Caki2 (cell line): ENCODE results near the gene TF. TPM values are rescaled to one million over a fixed set of nuclear protein-coding genes. Genes with fewer than 3 reads are reported as not detected.
"Not testable (repeated sequence)": the region's sequence is repeated elsewhere in the genome, so short reads cannot be mapped to it uniquely, and the experiment has no call there.

Source experiments
- DNase-seq: peaks from one replicate; pipeline ENCODE4 v3.0.0-alpha.2; 2015; ENCODE audit warnings: low read depth
- in situ Hi-C: cut with HindIII; loops from 2 replicates; pipeline ENCODE4 v1.10.0; 2016; ENCODE audit warnings: low sequenced_read_pairs, low pct_unique_long_range_greater_than_20kb, mixed read lengths
- total RNA-seq: library from RNA; depleted of rRNA; stranded (reverse); fragments of >200 nt; shearing (Covaris generic); gene quantifications from 2 replicates; pipeline ENCODE4 v1.2.3, GENCODE V29; 2014; ENCODE audit warnings: low replicate concordance

The TF gene
- total RNA-seq, 1 experiment from 2014 or later, result not detected

DNA sequence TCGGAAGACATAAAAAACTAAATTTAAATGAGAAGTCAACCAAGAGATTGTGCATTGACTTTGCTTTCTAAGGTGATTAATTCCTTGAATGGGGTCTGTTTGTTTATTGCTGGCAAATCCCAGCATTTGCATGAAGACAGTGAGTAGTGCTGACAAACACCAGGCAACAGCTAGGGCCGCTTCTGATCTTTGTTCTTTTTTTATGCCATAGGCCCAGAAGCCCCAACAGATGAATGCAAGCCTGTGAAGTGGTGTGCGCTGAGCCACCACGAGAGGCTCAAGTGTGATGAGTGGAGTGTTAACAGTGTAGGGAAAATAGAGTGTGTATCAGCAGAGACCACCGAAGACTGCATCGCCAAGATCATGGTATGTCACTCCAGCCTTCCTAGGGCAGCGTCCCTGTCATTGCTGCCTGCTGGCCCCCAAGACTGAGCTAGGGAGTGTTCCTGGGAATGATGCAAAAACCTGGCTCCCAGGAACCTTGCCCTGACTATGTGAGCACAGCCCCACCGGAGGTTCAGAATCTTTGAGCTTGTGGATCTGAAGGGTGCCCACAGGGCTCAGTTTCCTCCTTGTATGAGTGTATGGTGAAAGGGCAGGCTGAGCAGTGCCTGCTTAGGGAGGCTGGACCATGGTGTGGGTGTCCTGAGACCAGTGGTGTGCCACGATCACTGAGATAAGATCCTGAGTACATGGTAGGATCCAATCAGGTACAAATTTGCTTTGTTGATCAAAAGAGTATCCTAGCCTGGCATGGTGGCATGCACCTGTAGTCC lies 13.0 kb downstream of the TF start:
- no peak for DNase-seq
- in situ Hi-C loops, result no loop called here

GRCh38 chr3:133759740-133760305 lies 13.6 kb downstream of the TF start:
- in situ Hi-C loops, result no loop called here
- no peak for DNase-seq

- DNase-seq, result no peak
- in situ Hi-C loops, result no loop called here
Observed at GRCh38 chr3:133760916-133761315, 14.7 kb downstream of the TF start.

- no peak for DNase-seq
- in situ Hi-C loops, result no loop called here
Observed at GRCh38 chr3:133761605-133762484, 15.7 kb downstream of the TF start.

- in situ Hi-C loops, result no loop called here
- no peak for DNase-seq
Observed at GRCh38 chr3:133762539-133762938, 16.3 kb downstream of the TF start.

DNA sequence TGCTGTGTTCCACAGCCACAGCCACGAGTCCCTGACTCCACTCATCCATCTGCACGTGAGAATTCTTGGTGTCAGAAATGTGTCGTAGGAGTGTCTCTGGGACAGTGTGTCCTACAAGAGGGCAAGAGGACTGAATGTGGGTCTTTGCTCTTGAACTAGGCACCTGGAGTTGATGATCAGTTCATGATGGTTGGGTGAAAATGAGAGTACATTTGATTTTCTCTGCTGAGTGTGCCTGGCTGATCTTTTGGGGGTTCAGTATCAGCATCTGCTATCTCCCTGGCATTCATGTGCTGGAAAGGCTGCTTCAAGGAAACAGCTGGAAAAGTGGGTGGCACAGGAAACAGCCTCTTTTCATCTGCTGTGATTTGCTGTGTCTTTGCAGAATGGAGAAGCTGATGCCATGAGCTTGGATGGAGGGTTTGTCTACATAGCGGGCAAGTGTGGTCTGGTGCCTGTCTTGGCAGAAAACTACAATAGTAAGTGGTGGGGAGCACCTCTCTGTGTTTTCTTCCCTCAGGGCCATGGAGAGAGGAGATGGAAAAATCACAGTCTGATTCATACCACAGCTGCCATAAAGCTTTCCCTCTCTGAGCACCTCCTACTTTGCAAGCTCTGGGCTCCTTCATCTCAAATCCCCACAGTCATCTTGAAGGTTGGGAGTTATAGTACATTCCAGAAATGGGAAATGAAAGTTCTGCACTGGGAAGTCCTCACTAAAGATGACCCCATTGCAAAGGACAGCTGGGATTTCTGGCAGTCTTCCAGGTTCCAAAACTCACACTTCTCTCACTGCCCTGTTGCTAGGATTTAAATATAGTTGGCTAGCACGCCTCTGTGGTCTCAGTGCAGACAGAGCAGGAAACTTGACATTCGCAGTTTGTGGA lies 17.8 kb downstream of the TF start:
- in situ Hi-C loops, result no loop called here
- DNase-seq, result no peak

DNA sequence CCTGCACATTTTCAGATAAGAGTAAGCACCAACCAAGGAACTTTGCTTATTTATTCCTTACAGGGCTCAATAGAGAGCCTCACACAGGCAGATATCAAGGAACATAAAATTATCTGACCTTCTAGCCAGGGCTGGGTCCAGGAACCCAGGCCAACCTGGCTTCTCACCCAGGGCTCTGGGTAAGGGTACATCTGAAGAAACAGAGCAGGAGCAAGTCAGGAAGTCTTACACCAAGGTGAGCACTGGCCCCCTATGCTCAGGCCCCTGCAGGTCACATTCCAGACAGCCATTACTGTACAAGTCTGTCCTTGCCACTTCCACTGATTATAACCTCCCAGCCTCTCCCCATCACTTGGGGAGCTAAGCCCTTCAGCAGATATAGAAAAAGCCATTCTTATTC lies 19.1 kb downstream of the TF start:
- in situ Hi-C loops, result no loop called here
- DNase-seq, result no peak

DNA sequence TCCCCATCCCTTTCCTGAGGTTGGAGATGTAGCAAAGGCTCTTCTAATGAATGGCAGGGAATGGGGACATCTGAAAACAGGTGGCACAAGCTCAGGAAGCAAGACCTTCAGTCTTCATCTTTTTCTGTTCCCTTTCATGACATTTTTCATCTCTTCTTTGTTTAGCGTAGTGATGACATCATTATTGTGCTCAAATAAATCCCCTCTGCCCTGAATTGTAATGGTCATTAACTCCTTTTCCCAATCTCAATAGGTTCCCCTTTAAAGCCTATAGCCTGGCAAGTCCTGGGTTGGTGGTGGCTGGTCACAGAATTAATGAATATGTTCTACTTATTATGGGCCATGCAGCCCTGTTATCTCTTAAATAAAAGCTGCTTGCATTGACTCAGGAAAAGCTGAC lies 21.4 kb downstream of the TF start:
- in situ Hi-C loops, result no loop called here
- no peak for DNase-seq

DNA sequence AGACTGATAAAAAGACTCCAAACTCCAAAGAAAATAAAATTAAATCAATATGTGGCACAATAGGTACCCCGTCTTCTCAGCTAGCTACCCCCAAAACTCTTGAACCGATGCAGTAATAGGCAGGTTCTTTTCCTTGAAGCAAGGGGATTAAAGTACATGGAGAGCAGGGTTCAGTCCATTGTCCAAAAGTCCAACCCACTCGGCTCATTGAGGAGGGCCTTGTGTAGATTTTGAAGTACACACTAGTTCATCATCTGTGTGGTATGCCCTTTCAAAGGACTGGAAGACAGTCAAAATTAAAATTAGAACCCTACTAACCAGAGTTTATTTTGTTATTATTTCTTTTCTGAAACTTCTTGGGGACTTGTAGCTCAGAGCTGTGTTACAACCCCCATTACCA lies 23.3 kb downstream of the TF start:
- DNase-seq, result no peak
- in situ Hi-C loops, result no loop called here

DNA sequence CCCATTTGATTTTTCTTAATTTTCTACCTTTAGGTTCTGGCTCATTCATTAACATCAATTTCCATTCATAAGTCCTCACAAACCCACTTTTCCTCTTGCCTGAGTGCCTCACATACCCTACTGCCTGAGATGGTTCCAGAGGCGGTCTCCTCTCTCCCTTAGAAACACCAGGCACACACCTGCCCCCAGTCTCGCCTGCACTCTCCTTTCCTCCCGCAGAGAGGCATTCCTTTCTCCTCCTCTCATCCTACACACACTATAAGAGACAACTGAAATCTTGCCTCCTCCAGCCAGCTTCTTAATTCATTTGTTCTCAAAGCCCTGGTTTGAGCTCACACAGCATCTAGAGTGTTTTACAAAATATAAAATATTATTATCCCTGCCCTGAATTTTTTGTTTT lies 27.5 kb downstream of the TF start:
- in situ Hi-C loops, result no loop called here
- DNase-seq, result no peak

- in situ Hi-C loops, result no loop called here
- DNase-seq, result no peak
Observed at GRCh38 chr3:133775309-133775708, 29.1 kb downstream of the TF start.

GRCh38 chr3:133775835-133776234 lies 29.6 kb downstream of the TF start:
- in situ Hi-C loops, result no loop called here
- DNase-seq, result no peak

DNA sequence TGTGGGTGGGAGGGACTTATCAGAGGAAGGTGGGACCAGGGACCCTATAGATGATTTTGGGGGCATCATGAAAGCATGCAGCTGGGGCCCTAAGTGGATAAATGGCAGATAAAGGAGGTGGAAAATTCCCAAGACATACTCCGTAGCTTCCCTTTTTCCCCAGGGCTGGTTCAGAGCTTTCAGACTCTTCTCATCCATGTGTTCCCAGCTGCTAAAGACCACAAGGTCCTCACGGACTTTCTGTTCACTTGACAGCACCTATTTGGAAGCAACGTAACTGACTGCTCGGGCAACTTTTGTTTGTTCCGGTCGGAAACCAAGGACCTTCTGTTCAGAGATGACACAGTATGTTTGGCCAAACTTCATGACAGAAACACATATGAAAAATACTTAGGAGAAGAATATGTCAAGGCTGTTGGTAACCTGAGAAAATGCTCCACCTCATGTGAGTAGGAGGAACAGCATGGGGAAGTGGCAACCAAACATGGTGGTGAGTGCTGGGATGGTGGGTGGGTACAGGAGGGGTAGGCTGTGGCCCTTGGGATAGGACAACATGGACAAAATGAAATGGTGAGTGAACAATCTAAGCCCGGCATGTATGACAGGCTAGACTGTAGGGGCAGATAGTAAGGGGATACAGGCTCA lies 30.7 kb downstream of the TF start:
- no peak for DNase-seq
- in situ Hi-C loops, result no loop called here

- in situ Hi-C loops, result no loop called here
- DNase-seq, result no peak
Observed at GRCh38 chr3:133777807-133778568, 31.8 kb downstream of the TF start.

DNA sequence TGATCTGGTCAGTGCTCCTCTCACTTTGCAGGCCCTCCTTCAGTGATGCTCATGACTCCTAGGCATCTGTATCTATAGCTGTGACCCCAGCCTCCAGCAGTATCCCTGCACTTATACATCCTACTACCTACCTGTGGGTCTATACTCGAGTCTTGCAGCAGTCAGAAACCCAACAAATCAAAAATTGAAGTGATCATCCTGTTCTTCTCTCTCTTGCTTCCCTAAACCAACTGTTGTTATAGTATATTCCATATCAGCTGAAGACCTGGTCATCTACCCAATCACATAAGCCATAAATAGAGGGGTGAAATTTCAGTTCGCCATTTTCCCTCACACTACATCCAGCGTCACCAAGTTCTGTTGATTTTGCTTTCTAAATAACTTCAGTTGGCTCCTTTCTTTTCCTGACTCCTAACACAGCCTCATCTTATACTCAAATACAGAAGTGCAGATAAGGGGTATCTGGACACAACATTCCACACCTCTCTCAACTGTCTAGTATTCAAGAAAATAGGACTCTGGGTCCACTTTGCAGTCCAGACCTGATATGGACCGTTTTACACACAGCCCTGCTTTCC lies 33.5 kb downstream of the TF start:
- no peak for DNase-seq

GRCh38 chr3:133780756-133781155 lies 34.6 kb downstream of the TF start:
- in situ Hi-C loops, DNase-seq: not testable (repeated sequence)

More for the DNA sequence above, 33.5 kb downstream of the TF start:
- in situ Hi-C loops, result no loop called here

DNA sequence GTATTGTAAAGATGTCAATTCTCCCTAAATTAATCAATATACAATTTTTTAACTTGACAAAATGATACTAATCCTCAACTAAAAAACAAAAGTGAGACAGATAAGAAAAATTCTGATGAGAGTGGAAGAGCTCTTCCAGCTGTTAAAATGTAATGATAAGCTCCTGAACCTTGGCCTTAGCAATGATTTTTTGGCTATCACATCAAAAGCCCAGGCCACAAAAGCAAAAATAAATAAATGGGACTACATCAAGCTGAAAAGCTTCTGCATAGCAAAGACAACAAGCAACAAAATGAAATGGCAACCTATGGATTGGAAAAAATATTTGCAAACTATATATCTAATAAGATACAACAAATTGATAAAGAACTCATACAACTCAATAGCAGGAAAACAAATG lies 35.4 kb downstream of the TF start:
- in situ Hi-C loops, result no loop called here
- DNase-seq, result no peak
